ENCODE data around the gene CAMTA1. TPM values are rescaled to one million over a fixed set of nuclear protein-coding genes. Genes with fewer than 3 reads are reported as not detected.

The CAMTA1 gene
- total RNA-seq, 4 donors from 2014 or later, result 86.3 to 170 (median 132) TPM

- no peaks in the 10 kb centered on the region for H3K9me3 ChIP-seq
- H3K4me3 ChIP-seq, result no peak overlapping the region
- H3K27ac ChIP-seq, result no peak overlapping the region
- ATAC-seq, result no peak
- TF ChIP-seq POLR2AphosphoS5 (IDR thresholded peaks at IDR 0.05), result no peak
- TF ChIP-seq, protein P1, sequence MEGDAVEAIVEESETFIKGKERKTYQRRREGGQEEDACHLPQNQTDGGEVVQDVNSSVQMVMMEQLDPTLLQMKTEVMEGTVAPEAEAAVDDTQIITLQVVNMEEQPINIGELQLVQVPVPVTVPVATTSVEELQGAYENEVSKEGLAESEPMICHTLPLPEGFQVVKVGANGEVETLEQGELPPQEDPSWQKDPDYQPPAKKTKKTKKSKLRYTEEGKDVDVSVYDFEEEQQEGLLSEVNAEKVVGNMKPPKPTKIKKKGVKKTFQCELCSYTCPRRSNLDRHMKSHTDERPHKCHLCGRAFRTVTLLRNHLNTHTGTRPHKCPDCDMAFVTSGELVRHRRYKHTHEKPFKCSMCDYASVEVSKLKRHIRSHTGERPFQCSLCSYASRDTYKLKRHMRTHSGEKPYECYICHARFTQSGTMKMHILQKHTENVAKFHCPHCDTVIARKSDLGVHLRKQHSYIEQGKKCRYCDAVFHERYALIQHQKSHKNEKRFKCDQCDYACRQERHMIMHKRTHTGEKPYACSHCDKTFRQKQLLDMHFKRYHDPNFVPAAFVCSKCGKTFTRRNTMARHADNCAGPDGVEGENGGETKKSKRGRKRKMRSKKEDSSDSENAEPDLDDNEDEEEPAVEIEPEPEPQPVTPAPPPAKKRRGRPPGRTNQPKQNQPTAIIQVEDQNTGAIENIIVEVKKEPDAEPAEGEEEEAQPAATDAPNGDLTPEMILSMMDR (IDR thresholded peaks at IDR 0.05), result no peak
- TF ChIP-seq POLR2A (IDR thresholded peaks at IDR 0.05), result no peak
- TF ChIP-seq EP300 (IDR thresholded peaks at IDR 0.05), result no peak
- peaks cover 0 to 50% (median 0%) of the 10 kb centered on the region in 3 donors for H3K4me1 ChIP-seq
- H3K27me3 ChIP-seq, result no peaks in the 10 kb centered on the region
- 28 to 31% methylated on average over 7 to 8 of the region's 8 CpGs for WGBS, 2 donors (ENCODE audit: low coverage in 1 of 2)
- H3K36me3 ChIP-seq, result peaks cover 0 to 4% of the 10 kb centered on the region in 2 donors
Observed at GRCh38 chr1:6811583-6811982, 26.3 kb downstream of the CAMTA1 start.

GRCh38 chr1:6813165-6813564, 27.9 kb downstream of the CAMTA1 start:
- no peak for ATAC-seq
- TF ChIP-seq EP300 (IDR thresholded peaks at IDR 0.05), result no peak
- TF ChIP-seq, protein P1 (IDR thresholded peaks at IDR 0.05), result no peak
- TF ChIP-seq POLR2A (IDR thresholded peaks at IDR 0.05), result no peak
- H3K27ac ChIP-seq, result no peak overlapping the region
- no peaks in the 10 kb centered on the region for H3K9me3 ChIP-seq
- 73 to 96% methylated on average over 1 of the region's 1 CpG for WGBS, 2 donors (ENCODE audit: low coverage in 1 of 2)
- H3K27me3 ChIP-seq, result no peaks in the 10 kb centered on the region
- peaks cover 0 to 35% (median 0%) of the 10 kb centered on the region in 3 donors for H3K4me1 ChIP-seq
- H3K4me3 ChIP-seq, result no peak overlapping the region
- peaks cover 0 to 4% of the 10 kb centered on the region in 2 donors for H3K36me3 ChIP-seq

- Histone ChIP-seq H3K27me3 (no peaks in the 10 kb centered on the region), H3K4me3 (no peak overlapping the region), H3K36me3 (no peaks in the 10 kb centered on the region), H3K27ac (no peak overlapping the region), H3K4me1 (peaks cover 0 to 43% (median 0%) of the 10 kb centered on the region in 3 donors), H3K9me3 (no peaks in the 10 kb centered on the region)
- no peak for ATAC-seq
- TF ChIP-seq EP300 (IDR thresholded peaks at IDR 0.05) (no peak), POLR2A (IDR thresholded peaks at IDR 0.05) (no peak), POLR2AphosphoS5 (IDR thresholded peaks at IDR 0.05) (no peak)
- TF ChIP-seq, protein P1 (IDR thresholded peaks at IDR 0.05), result no peak
- WGBS, 2 donors (ENCODE audit: low coverage in 1 of 2), result 83 to 100% methylated on average over 1 to 2 of the region's 2 CpGs
Observed at GRCh38 chr1:6815726-6816125, 30.5 kb downstream of the CAMTA1 start.

GRCh38 chr1:6819246-6820040, 34.2 kb downstream of the CAMTA1 start:
- H3K27me3 ChIP-seq, result no peaks in the 10 kb centered on the region
- no peaks in the 10 kb centered on the region for H3K9me3 ChIP-seq
- TF ChIP-seq, protein P1 (IDR thresholded peaks at IDR 0.05), result no peak
- TF ChIP-seq EP300 (IDR thresholded peaks at IDR 0.05), result no peak
- no peak for TF ChIP-seq POLR2A (IDR thresholded peaks at IDR 0.05)
- no peak for TF ChIP-seq POLR2AphosphoS5 (IDR thresholded peaks at IDR 0.05)
- H3K4me1 ChIP-seq, result peaks cover 0 to 48% (median 7%) of the 10 kb centered on the region in 3 donors
- no peak for ATAC-seq
- H3K4me3 ChIP-seq, result no peak overlapping the region
- H3K27ac ChIP-seq, result no peak overlapping the region
- 88 to 92% methylated on average over 6 of the region's 6 CpGs for WGBS, 2 donors (ENCODE audit: low coverage in 1 of 2)
- no peaks in the 10 kb centered on the region for H3K36me3 ChIP-seq

DNA sequence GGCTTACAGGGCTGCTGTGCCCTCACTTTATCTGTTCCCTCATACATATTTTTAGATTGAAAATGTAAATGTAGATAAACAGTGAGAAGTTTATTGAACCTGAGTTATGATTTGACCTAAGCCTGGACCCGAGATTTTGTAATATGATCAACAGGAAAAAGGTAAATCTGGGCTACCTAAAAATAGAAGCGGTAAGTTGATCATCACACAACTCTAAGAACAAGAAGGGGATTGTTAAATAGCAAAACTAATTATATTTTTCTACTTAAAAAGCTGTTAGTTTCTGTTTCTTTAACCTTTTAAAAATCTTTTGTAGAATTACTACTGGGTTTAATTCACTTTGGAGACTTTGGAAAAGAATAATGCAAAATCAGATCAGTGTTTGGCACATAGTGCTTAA, 35.6 kb downstream of the CAMTA1 start:
- Histone ChIP-seq H3K4me1 (peaks cover under 1 to 59% (median 11%) of the 10 kb centered on the region in 3 donors), H3K9me3 (no peaks in the 10 kb centered on the region), H3K27me3 (no peaks in the 10 kb centered on the region), H3K36me3 (no peaks in the 10 kb centered on the region), H3K27ac (no peak overlapping the region), H3K4me3 (no peak overlapping the region)
- WGBS, 2 donors (ENCODE audit: low coverage in 1 of 2), result 77 to 88% methylated on average over 2 of the region's 2 CpGs
- TF ChIP-seq POLR2AphosphoS5 (IDR thresholded peaks at IDR 0.05), result no peak
- TF ChIP-seq, protein P1 (IDR thresholded peaks at IDR 0.05), result no peak
- no peak for TF ChIP-seq POLR2A (IDR thresholded peaks at IDR 0.05)
- no peak for TF ChIP-seq EP300 (IDR thresholded peaks at IDR 0.05)
- ATAC-seq, result no peak
